CMK (cell line): ENCODE measurements around the gene OPN1MW2.
"Not testable (repeated sequence)": the region's sequence is repeated elsewhere in the genome, so short reads cannot be mapped to it uniquely, and the experiment has no call there.

Experiments used
- DNase-seq: peaks from one replicate; pipeline ENCODE4 v3.0.0-alpha.2; 2010; ENCODE audit warnings: low read depth

Gene OPN1MW2

DNA sequence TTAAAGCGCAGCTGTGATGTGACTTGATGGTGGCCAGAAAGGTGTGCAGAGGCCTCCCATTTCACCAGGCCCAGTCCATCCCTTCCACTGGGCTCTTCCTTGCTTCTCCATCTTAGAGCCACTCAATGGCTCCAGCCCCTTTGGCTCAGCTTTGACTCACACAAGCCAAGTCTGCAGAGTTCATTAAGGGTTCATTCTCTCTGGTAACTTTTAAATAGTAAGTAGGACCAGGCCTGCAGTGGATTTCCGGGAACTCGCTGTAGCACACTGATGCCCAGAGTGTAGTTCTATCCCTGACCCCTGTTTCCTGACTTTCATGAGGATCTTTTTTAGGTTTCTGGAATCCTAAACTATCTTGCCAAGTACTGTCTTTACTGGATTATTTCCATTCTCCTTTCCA lies 49.7 kb downstream of the OPN1MW2 start:
- not testable (repeated sequence) for DNase-seq
